Natural killer cell (primary cell): ENCODE data around the gene GIPC2. TPM values are rescaled to one million over a fixed set of nuclear protein-coding genes. Genes with fewer than 3 reads are reported as not detected.

ENCODE experiments used
- ATAC-seq, 3 donors: fragments of 150-1000 bp in 2 of 3; fragments of 200-7000 bp in 1 of 3; cut with Tn5 transposase; 1 replicate in 1 of 3; 2 replicates in 2 of 3; pipeline ENCODE4 v1.10.0; 2021; ENCODE audit warnings: mild to moderate bottlenecking in 2 of 3, moderate library complexity in 2 of 3
- DNase-seq, 2 donors: peaks; one replicate each; pipeline versions ENCODE4 v3.0.0 to v3.0.0-alpha.2; 2013 to 2021; ENCODE audit warnings: mixed read lengths in 1 of 2
- H3K27ac ChIP-seq: one replicate; pipeline ENCODE4 v1.5.1; 2013; ENCODE audit warnings: mild to moderate bottlenecking, low read length
- H3K27me3 ChIP-seq: one replicate; pipeline ENCODE4 v1.6.1; 2013; ENCODE audit warnings: low read length; ENCODE audit not compliant: control insufficient read depth, insufficient read depth
- H3K36me3 ChIP-seq: one replicate; pipeline ENCODE4 v1.6.1; 2013; ENCODE audit warnings: low read length; ENCODE audit not compliant: control insufficient read depth, insufficient read depth
- H3K4me1 ChIP-seq: one replicate; pipeline ENCODE4 v1.6.1; 2013; ENCODE audit warnings: low read length; ENCODE audit not compliant: control insufficient read depth, insufficient read depth
- H3K4me3 ChIP-seq: one replicate; pipeline ENCODE4 v1.5.1; 2013; ENCODE audit warnings: low read length
- H3K9me3 ChIP-seq: one replicate; pipeline ENCODE4 v1.6.1; 2013; ENCODE audit warnings: low read length; ENCODE audit not compliant: control insufficient read depth, insufficient read depth
- H3K27ac Mint-ChIP-seq, 2 donors: one replicate each; pipeline ENCODE4 v1.8.0; 2022; ENCODE audit warnings: mild to moderate bottlenecking in 2 of 2, mixed read lengths in 2 of 2, moderate library complexity in 1 of 2
- H3K27me3 Mint-ChIP-seq, 2 donors: one replicate each; pipeline ENCODE4 v1.8.0; 2022; ENCODE audit warnings: low read depth in 2 of 2, mixed read lengths in 2 of 2
- H3K36me3 Mint-ChIP-seq: one replicate; pipeline ENCODE4 v1.8.0; 2022; ENCODE audit warnings: mixed read lengths
- H3K4me1 Mint-ChIP-seq, 2 donors: one replicate each; pipeline ENCODE4 v1.8.0; 2022; ENCODE audit warnings: mixed read lengths in 2 of 2
- H3K4me3 Mint-ChIP-seq: one replicate; pipeline ENCODE4 v1.8.0; 2022; ENCODE audit warnings: mild to moderate bottlenecking, moderate library complexity, mixed read lengths
- H3K9me3 Mint-ChIP-seq, 2 donors: one replicate each; pipeline ENCODE4 v1.8.0; 2022; ENCODE audit warnings: mixed read lengths in 2 of 2
- CTCF ChIP-seq: fragments of 200-600 bp; IDR thresholded peaks from one replicate; pipeline ENCODE4 v1.8.0; 2022; ENCODE audit warnings: antibody characterized with exemption
- WGBS: methylation state at CpG from one replicate; pipeline ENCODE4 v1.1.7; 2013; ENCODE audit warnings: missing lambda C conversion rate; ENCODE audit not compliant: insufficient coverage; 5-methylcytosine and 5-hydroxymethylcytosine counted together
- intact Hi-C: fragments of 100-400 bp; cut with micrococcal nuclease; formaldehyde crosslinking; loops from one replicate; pipeline ENCODE4 v1.14.2; 2022
- total RNA-seq, 4 donors: library from RNA; stranded (reverse); fragments of 120-200 nt in 1 of 4; gene quantifications; one replicate each; pipeline versions ENCODE4 v1.2.3 to v1.2.4, GENCODE V29; 2013 to 2022

The GIPC2 gene
- total RNA-seq, 3 donors from 2014 or later (not counting 1 experiment from before 2014, with no cell fraction given): not detected

GRCh38 chr1:78086697-78087096 is 40.9 kb downstream of the GIPC2 start:
- Histone ChIP-seq H3K4me1 (no peaks in the 10 kb centered on the region), H3K27ac (no peak overlapping the region), H3K27me3 (no peaks in the 10 kb centered on the region), H3K4me3 (no peak overlapping the region), H3K9me3 (peaks cover 2% of the 10 kb centered on the region), H3K36me3 (no peaks in the 10 kb centered on the region)
- Mint-ChIP-seq H3K4me1 (no peaks in the 10 kb centered on the region), H3K9me3 (peaks cover 9 to 10% of the 10 kb centered on the region in 2 donors), H3K4me3 (no peak overlapping the region), H3K27ac (no peak overlapping the region), H3K27me3 (peaks cover 8 to 20% of the 10 kb centered on the region in 2 donors), H3K36me3 (peaks cover 22% of the 10 kb centered on the region)
- DNase-seq (no peak), ATAC-seq (no peak)
- 55% methylated on average over 1 of the region's 1 CpG for WGBS
- intact Hi-C loops: no loop called here
- no peak for TF ChIP-seq CTCF

- peaks cover 22% of the 10 kb centered on the region for H3K36me3 Mint-ChIP-seq
- ATAC-seq (no peak), DNase-seq (no peak)
- peaks cover 8 to 20% of the 10 kb centered on the region in 2 donors for H3K27me3 Mint-ChIP-seq
- TF ChIP-seq CTCF: no peak
- no peak overlapping the region for H3K27ac Mint-ChIP-seq
- Histone ChIP-seq H3K36me3 (no peaks in the 10 kb centered on the region), H3K4me1 (no peaks in the 10 kb centered on the region), H3K27me3 (no peaks in the 10 kb centered on the region), H3K4me3 (no peak overlapping the region), H3K9me3 (peaks cover 2% of the 10 kb centered on the region), H3K27ac (no peak overlapping the region)
- peaks cover 9 to 10% of the 10 kb centered on the region in 2 donors for H3K9me3 Mint-ChIP-seq
- intact Hi-C loops: no loop called here
- WGBS: 79% methylated on average over 2 of the region's 2 CpGs
- H3K4me3 Mint-ChIP-seq: no peak overlapping the region
- no peaks in the 10 kb centered on the region for H3K4me1 Mint-ChIP-seq
Observed at GRCh38 chr1:78088015-78088414, 42.2 kb downstream of the GIPC2 start.

- peaks cover 2% of the 10 kb centered on the region for H3K9me3 ChIP-seq
- TF ChIP-seq CTCF: no peak
Observed at GRCh38 chr1:78088486-78088885, 42.7 kb downstream of the GIPC2 start.

GRCh38 chr1:78089010-78089409 is 43.2 kb downstream of the GIPC2 start:
- Mint-ChIP-seq H3K36me3 (peaks cover 22% of the 10 kb centered on the region), H3K27ac (no peak overlapping the region), H3K9me3 (peaks cover 9 to 10% of the 10 kb centered on the region in 2 donors), H3K27me3 (peaks cover 8 to 20% of the 10 kb centered on the region in 2 donors), H3K4me3 (no peak overlapping the region), H3K4me1 (no peaks in the 10 kb centered on the region)
- no peak for TF ChIP-seq CTCF
- no peaks in the 10 kb centered on the region for H3K36me3 ChIP-seq
- DNase-seq: no peak
- H3K27me3 ChIP-seq: no peaks in the 10 kb centered on the region
- no peak overlapping the region for H3K4me3 ChIP-seq
- 96% methylated on average over 2 of the region's 3 CpGs for WGBS
- H3K27ac ChIP-seq: no peak overlapping the region
- intact Hi-C loops: no loop called here
- no peaks in the 10 kb centered on the region for H3K4me1 ChIP-seq
- no peak for ATAC-seq
- H3K9me3 ChIP-seq: peaks cover 2% of the 10 kb centered on the region

More at GRCh38 chr1:78088486-78088885, 42.7 kb downstream of the GIPC2 start:
- Mint-ChIP-seq H3K27me3 (peaks cover 8 to 20% of the 10 kb centered on the region in 2 donors), H3K9me3 (peaks cover 9 to 10% of the 10 kb centered on the region in 2 donors), H3K4me3 (no peak overlapping the region), H3K27ac (no peak overlapping the region), H3K36me3 (peaks cover 22% of the 10 kb centered on the region), H3K4me1 (no peaks in the 10 kb centered on the region)
- no peak for DNase-seq
- Histone ChIP-seq H3K4me3 (no peak overlapping the region), H3K27ac (no peak overlapping the region), H3K27me3 (no peaks in the 10 kb centered on the region), H3K4me1 (no peaks in the 10 kb centered on the region), H3K36me3 (no peaks in the 10 kb centered on the region)
- no peak for ATAC-seq
- intact Hi-C loops: no loop called here
